Stimulated activated CD4-positive, alpha-beta T cell treated with anti-CD3 and anti-CD28 coated beads, Interleukin-1b, Interleukin-23, amount 100 ng/mL, for 1 hour (primary cell): Measurements from ENCODE around the gene DHX15.

Experiments
- DNase-seq, 2 donors: peaks; one replicate each; pipeline ENCODE4 v3.0.0-alpha.2; 2020; ENCODE audit warnings: low read depth in 2 of 2

DHX15 gene

DNA sequence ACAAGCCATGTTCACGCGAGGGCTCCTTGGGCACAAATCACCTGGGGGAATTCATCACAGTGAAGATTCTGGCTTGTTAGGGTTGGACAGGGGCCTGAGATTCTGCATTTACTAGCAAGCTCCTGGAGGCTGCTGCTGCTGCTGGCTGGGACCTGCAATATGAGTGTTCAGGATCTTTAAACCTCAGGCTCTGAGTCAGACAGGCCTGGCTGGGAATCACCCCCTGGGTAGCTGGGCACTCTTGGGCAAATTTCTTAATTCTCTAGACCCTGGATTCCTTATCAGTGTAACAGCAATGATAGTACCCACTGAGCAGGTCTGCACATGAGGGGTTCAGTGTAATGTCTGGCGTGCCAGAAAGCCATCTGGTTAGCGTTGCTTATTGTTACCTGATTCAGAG lies 101.5 kb downstream of the DHX15 start:
- no peak for DNase-seq

- DNase-seq: no peak
Observed at GRCh38 chr4:24477919-24478318, 106.4 kb downstream of the DHX15 start.
